Peyer's patch (tissue), 4 donors: Measurements from ENCODE around the gene PTPRF. TPM values are rescaled to one million over a fixed set of nuclear protein-coding genes. Genes with fewer than 3 reads are reported as not detected.
A peak's percentile ranks its signal among the peaks of the same experiment; 100 is the strongest.

Source experiments
- DNase-seq, 3 donors: peaks; one replicate each; pipeline ENCODE4 v3.0.0-alpha.2; 2017 to 2019
- H3K27ac ChIP-seq, 4 donors: fragments of 200-600 bp; sonication (generic); one replicate each; pipeline ENCODE4 v1.5.1; 2016 to 2019
- H3K27me3 ChIP-seq, 2 donors: fragments of 200-600 bp; sonication (generic); one replicate each; pipeline ENCODE4 v1.5.1; 2019
- H3K36me3 ChIP-seq, 3 donors: fragments of 200-600 bp; sonication (generic); one replicate each; pipeline ENCODE4 v1.5.1; 2016 to 2019
- H3K4me1 ChIP-seq, 4 donors: fragments of 200-600 bp; sonication (generic); one replicate each; pipeline ENCODE4 v1.5.1; 2016 to 2019
- H3K4me3 ChIP-seq, 4 donors: fragments of 200-600 bp; sonication (generic); 1 replicate in 3 of 4; 2 replicates in 1 of 4; pipeline ENCODE4 v1.5.1; 2016 to 2019; ENCODE audit warnings: mild to moderate bottlenecking in 1 of 4
- H3K9me3 ChIP-seq, 4 donors: fragments of 200-600 bp; sonication (generic); one replicate each; pipeline ENCODE4 v1.5.1; 2016 to 2019; ENCODE audit warnings: mild to moderate bottlenecking in 1 of 4
- POLR2A ChIP-seq, 2 donors: fragments of 450-650 bp; IDR thresholded peaks; one replicate each; pipeline ENCODE4 v1.5.1; 2017; ENCODE audit warnings: antibody characterized with exemption in 2 of 2, mild to moderate bottlenecking in 2 of 2, moderate library complexity in 2 of 2
- total RNA-seq, 4 donors: library from RNA; depleted of rRNA; stranded (reverse); fragments of >200 nt; gene quantifications; one replicate each; pipeline ENCODE4 v1.1.0, GENCODE V29; 2016
- TF ChIP-seq, protein P1 (sequence below), 6 experiments: fragments of 450-650 bp in 4 of 6; fragments of 200-600 bp in 2 of 6; sonication (generic) in 1 of 6; IDR thresholded peaks; one replicate each; pipeline ENCODE4 v1.5.1; 2017 to 2019; ENCODE audit warnings: antibody characterized with exemption in 6 of 6, mild to moderate bottlenecking in 3 of 6, moderate library complexity in 1 of 6

PTPRF gene
- total RNA-seq, 4 donors from 2014 or later = 149 to 613 (median 528) TPM

DNA sequence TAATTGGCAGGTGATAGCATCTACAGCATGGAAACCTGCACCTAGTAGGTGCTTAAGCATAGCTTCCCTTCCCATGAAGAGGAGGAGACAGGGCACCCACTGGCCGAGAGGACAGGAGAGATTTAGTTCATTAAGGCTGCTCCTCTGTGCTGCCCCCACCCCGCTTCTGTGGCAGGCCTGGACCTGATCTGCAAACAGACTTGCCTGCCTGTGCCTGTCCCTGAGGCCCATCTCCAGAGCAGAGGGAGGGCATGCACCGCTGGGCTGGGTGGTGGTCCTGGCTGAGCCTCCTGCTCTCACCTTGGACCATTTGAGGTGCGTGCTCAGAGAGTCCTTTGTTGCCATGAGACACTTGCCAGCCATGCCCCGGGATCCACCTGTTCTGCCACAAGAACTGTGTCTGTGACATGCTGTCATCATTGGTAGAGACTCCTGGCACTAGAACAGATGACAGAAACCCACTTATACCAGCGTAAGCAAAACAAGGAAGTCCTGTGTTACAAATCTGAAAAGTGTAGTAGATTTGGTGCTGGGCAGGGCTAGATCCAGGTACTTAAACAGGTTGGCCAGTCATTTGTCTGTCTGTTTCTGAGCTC, 55.6 kb downstream of the PTPRF start:
- Histone ChIP-seq H3K27ac (peak overlapping the region in 3 of 4 donors; percentile 22 to 73 (median 70)), H3K9me3 (no peaks in the 10 kb centered on the region), H3K4me1 (peaks cover 0 to 48% (median 1%) of the 10 kb centered on the region in 4 donors), H3K36me3 (peaks cover 0 to 47% (median 0%) of the 10 kb centered on the region in 3 donors), H3K27me3 (no peaks in the 10 kb centered on the region), H3K4me3 (no peak overlapping the region)
- TF ChIP-seq POLR2A (IDR thresholded peaks at IDR 0.05) = no peak
- TF ChIP-seq, protein P1, sequence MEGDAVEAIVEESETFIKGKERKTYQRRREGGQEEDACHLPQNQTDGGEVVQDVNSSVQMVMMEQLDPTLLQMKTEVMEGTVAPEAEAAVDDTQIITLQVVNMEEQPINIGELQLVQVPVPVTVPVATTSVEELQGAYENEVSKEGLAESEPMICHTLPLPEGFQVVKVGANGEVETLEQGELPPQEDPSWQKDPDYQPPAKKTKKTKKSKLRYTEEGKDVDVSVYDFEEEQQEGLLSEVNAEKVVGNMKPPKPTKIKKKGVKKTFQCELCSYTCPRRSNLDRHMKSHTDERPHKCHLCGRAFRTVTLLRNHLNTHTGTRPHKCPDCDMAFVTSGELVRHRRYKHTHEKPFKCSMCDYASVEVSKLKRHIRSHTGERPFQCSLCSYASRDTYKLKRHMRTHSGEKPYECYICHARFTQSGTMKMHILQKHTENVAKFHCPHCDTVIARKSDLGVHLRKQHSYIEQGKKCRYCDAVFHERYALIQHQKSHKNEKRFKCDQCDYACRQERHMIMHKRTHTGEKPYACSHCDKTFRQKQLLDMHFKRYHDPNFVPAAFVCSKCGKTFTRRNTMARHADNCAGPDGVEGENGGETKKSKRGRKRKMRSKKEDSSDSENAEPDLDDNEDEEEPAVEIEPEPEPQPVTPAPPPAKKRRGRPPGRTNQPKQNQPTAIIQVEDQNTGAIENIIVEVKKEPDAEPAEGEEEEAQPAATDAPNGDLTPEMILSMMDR (IDR thresholded peaks at IDR 0.05) = no peak
- DNase-seq = no peak

DNA sequence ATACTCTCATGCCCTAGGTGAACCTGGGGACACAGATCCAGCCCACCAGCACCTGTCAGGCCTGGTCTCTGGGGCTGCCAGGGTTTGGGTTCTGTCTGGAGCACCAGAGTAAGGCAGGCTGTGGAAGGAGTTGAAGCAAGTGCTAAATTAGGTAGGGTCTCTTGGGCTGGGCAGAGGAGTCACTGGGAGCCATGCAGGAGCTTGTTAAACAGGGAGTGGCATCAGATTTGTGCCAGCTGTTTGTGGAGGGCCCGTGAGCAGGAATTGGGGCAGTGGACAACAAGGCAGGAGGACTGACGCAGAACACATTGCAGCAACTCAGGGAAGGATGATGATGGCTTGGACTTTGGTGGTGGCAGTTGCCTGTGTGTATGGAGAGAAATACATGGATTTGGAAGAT, 56.3 kb downstream of the PTPRF start:
- Histone ChIP-seq H3K4me3 (no peak overlapping the region), H3K36me3 (peaks cover 0 to 55% (median 0%) of the 10 kb centered on the region in 3 donors), H3K9me3 (no peaks in the 10 kb centered on the region), H3K4me1 (peaks cover 0 to 40% (median under 1%) of the 10 kb centered on the region in 4 donors), H3K27me3 (no peaks in the 10 kb centered on the region), H3K27ac (peak overlapping the region in 1 of 4 donors; percentile 73)
- no peak for DNase-seq
- TF ChIP-seq POLR2A (IDR thresholded peaks at IDR 0.05) = no peak
- TF ChIP-seq, protein P1 (IDR thresholded peaks at IDR 0.05) = no peak

DNA sequence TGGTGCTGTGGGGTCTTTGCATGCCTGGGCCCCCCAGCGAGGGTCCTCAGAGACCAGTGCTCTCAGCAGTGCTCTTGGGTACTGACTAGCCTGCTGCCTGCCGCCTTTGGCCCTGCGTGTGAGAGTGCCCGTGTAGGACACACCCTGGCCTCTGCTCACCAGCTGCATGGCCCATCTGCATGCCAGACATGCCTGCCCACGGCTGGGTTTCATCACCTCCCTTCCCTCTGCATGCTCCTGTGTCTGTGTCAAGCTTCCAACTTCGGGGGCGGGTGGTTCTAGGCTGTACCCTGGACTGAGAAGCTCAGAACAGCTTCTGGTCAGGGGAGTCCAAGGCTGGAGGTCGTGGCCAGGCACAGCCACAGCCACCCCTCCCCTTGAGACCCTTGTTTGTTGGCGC, 56.9 kb downstream of the PTPRF start:
- DNase-seq = no peak
- Histone ChIP-seq H3K9me3 (no peaks in the 10 kb centered on the region), H3K4me3 (no peak overlapping the region), H3K27ac (peak overlapping the region in 1 of 4 donors; percentile 73), H3K4me1 (peaks cover 0 to 35% (median 0%) of the 10 kb centered on the region in 4 donors), H3K27me3 (no peaks in the 10 kb centered on the region), H3K36me3 (peaks cover 0 to 59% (median 0%) of the 10 kb centered on the region in 3 donors)
- TF ChIP-seq, protein P1 (IDR thresholded peaks at IDR 0.05) = no peak
- TF ChIP-seq POLR2A (IDR thresholded peaks at IDR 0.05) = no peak

DNA sequence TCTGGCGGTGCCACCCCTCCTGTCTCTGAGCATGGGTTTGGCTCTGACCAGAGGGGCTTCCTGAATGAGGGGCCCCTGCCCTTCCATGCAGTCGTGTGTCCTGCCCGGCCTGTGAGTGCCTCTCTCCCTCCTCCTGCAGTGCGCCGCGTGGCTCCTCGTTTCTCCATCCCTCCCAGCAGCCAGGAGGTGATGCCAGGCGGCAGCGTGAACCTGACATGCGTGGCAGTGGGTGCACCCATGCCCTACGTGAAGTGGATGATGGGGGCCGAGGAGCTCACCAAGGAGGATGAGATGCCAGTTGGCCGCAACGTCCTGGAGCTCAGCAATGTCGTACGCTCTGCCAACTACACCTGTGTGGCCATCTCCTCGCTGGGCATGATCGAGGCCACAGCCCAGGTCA, 57.9 kb downstream of the PTPRF start:
- H3K4me3 ChIP-seq = no peak overlapping the region
- peaks cover 0 to 28% (median 0%) of the 10 kb centered on the region in 4 donors for H3K4me1 ChIP-seq
- no peak overlapping the region for H3K27ac ChIP-seq
- no peaks in the 10 kb centered on the region for H3K9me3 ChIP-seq
- H3K27me3 ChIP-seq = no peaks in the 10 kb centered on the region
- peaks cover 0 to 60% (median 0%) of the 10 kb centered on the region in 3 donors for H3K36me3 ChIP-seq
- no peak for DNase-seq
- TF ChIP-seq, protein P1 (IDR thresholded peaks at IDR 0.05) = no peak
- no peak for TF ChIP-seq POLR2A (IDR thresholded peaks at IDR 0.05)

DNA sequence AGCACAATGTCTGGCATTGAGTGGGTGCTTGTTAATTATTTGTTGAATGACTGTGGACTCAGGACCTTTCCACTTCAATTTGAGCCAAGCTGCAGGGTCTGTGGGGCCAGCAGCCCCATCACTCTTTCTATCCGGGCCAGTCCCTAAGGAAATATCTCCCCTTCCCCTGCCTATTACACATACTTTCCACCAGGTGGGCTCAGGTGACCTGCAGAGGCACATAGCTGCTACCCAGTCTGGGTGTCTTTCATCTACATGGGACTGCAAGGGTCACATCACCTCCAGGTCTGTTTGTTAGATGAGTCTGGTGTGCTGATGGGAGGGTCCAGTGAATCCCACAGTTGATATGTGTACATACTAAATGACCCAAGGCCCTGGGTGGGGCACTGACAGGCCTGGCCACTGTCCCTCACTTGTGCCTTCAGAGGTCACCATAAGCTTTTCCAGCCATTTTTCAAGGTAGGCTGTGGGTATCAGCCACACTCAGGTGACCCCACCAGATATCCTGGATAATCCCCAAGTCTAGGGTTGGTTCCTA, 59.8 kb downstream of the PTPRF start:
- peaks cover 0 to 72% (median 0%) of the 10 kb centered on the region in 3 donors for H3K36me3 ChIP-seq
- no peak for TF ChIP-seq POLR2A (IDR thresholded peaks at IDR 0.05)
- TF ChIP-seq, protein P1 (IDR thresholded peaks at IDR 0.05) = no peak

More for the DNA sequence above, 59.8 kb downstream of the PTPRF start:
- Histone ChIP-seq H3K27ac (no peak overlapping the region), H3K27me3 (no peaks in the 10 kb centered on the region), H3K4me1 (peaks cover 0 to 19% (median 0%) of the 10 kb centered on the region in 4 donors), H3K4me3 (no peak overlapping the region), H3K9me3 (no peaks in the 10 kb centered on the region)
- DNase-seq = no peak
